Large intestine (tissue), 3 donors: Measurements from ENCODE around the gene NUAK1. TPM values are rescaled to one million over a fixed set of nuclear protein-coding genes. Genes with fewer than 3 reads are reported as not detected.

Experiments used
- DNase-seq, 2 donors: peaks; one replicate each; pipeline versions ENCODE4 v3.0.0 to v3.0.0-alpha.2; 2013
- H3K27ac ChIP-seq: one replicate; pipeline ENCODE4 v1.5.1; 2013; ENCODE audit warnings: low read length
- H3K27me3 ChIP-seq: 2 replicates; pipeline ENCODE4 v1.6.1; 2013; ENCODE audit warnings: low read length; ENCODE audit not compliant: control insufficient read depth, insufficient read depth
- H3K36me3 ChIP-seq: 2 replicates; pipeline ENCODE4 v1.6.1; 2013; ENCODE audit warnings: low read length; ENCODE audit not compliant: control insufficient read depth, insufficient read depth
- H3K4me1 ChIP-seq: one replicate; pipeline ENCODE4 v1.6.1; 2013; ENCODE audit warnings: low read length; ENCODE audit not compliant: control insufficient read depth, insufficient read depth
- H3K4me3 ChIP-seq: one replicate; pipeline ENCODE4 v1.5.1; 2013; ENCODE audit warnings: low read length
- H3K9me3 ChIP-seq: one replicate; pipeline ENCODE4 v1.6.1; 2013; ENCODE audit warnings: mild to moderate bottlenecking, low read depth, low read length, moderate library complexity; ENCODE audit not compliant: control insufficient read depth
- WGBS: methylation state at CpG from one replicate; pipeline ENCODE4 v1.1.5; 2013; ENCODE audit warnings: low lambda C conversion rate; ENCODE audit not compliant: insufficient coverage; 5-methylcytosine and 5-hydroxymethylcytosine counted together
- polyA plus RNA-seq: library from polyadenylated mRNA; unstranded; fragments of 120-200 nt; gene quantifications from one replicate; pipeline ENCODE4 v1.2.1, GENCODE V29; 2013

The NUAK1 gene
- polyA plus RNA-seq, 1 donor = 3.1 TPM

DNA sequence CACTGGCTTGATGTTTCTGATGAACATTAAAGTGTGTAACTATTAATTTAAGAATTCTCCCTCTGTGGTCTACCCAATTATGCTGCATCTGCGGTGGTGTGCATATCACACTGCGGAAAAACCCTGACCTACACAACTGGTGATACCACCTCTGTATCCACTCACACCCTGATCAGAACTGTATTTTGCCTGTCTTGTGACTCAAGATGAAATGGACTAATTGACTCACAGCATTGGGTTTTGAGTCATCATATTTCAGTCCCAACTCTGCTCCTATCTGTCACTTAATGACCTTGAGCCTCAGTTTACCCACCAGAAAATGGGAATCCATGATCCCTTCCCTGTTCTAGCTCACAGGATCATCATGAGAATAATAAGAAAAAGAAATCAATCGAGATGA lies 65.6 kb downstream of the NUAK1 start:
- no CpG with 5 or more reads among the region's 3 CpGs for WGBS
- Histone ChIP-seq H3K27ac (no peak overlapping the region), H3K9me3 (no peaks in the 10 kb centered on the region), H3K36me3 (no peaks in the 10 kb centered on the region), H3K4me1 (peaks cover 4% of the 10 kb centered on the region), H3K27me3 (no peaks in the 10 kb centered on the region), H3K4me3 (no peak overlapping the region)
- DNase-seq = no peak

DNA sequence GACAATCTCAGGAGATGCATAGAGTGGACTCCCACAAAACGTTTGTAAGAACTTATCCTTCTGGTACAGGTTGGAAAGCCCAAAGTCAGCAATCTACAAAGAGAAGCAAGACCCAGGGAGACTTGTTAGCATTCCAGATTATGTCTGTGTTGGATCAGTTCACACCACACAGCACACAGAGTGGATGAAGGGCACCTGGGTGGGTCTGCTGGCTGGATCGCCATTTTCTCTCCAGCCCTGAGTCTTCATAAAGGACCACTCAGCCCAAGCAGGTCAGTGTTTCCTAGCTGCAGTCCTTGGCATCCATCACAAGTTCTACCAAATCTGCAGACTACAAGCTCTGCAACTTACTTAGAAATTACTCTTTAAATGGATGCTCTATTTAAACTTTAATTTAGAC lies 66.0 kb downstream of the NUAK1 start:
- H3K9me3 ChIP-seq = no peaks in the 10 kb centered on the region
- H3K27ac ChIP-seq = no peak overlapping the region
- H3K27me3 ChIP-seq = no peaks in the 10 kb centered on the region
- no peak for DNase-seq
- peaks cover 4% of the 10 kb centered on the region for H3K4me1 ChIP-seq
- WGBS = no CpG with 5 or more reads among the region's 2 CpGs
- H3K4me3 ChIP-seq = no peak overlapping the region
- no peaks in the 10 kb centered on the region for H3K36me3 ChIP-seq

DNA sequence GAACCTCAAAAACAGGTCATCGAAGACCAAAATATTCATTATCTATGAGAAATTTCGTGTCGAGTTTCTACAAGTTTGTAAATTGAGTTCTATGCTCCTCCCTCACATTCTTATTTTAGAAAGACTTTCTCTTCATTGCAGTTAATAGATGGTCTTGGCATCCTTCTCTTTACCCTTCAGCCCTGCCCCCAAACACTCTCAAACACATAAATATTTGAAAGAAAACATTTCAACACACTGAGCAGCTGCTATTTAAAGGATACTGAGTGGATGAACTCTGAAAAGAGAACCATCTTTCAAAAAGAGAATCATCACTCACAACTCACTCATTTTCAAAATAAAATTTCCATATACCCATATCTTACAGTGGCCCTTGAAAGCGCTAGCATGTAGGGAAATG lies 67.1 kb downstream of the NUAK1 start:
- DNase-seq = no peak
- Histone ChIP-seq H3K9me3 (no peaks in the 10 kb centered on the region), H3K27ac (no peak overlapping the region), H3K4me1 (peaks cover 4% of the 10 kb centered on the region), H3K27me3 (no peaks in the 10 kb centered on the region), H3K4me3 (no peak overlapping the region), H3K36me3 (peaks cover 5% of the 10 kb centered on the region)
- WGBS = 100% methylated on average over 1 of the region's 4 CpGs

GRCh38 chr12:106070611-106071010 lies 68.1 kb downstream of the NUAK1 start:
- Histone ChIP-seq H3K27ac (no peak overlapping the region), H3K9me3 (no peaks in the 10 kb centered on the region), H3K36me3 (peaks cover 5% of the 10 kb centered on the region), H3K4me3 (no peak overlapping the region), H3K27me3 (no peaks in the 10 kb centered on the region), H3K4me1 (peaks cover 4% of the 10 kb centered on the region)
- DNase-seq = no peak
- WGBS = no CpG with 5 or more reads among the region's 6 CpGs

- 43% methylated on average over 1 of the region's 1 CpG for WGBS
- H3K4me3 ChIP-seq = no peak overlapping the region
- no peak overlapping the region for H3K27ac ChIP-seq
- no peaks in the 10 kb centered on the region for H3K27me3 ChIP-seq
- H3K4me1 ChIP-seq = peaks cover 4% of the 10 kb centered on the region
- peaks cover 5% of the 10 kb centered on the region for H3K36me3 ChIP-seq
- no peak for DNase-seq
- no peaks in the 10 kb centered on the region for H3K9me3 ChIP-seq
Observed at GRCh38 chr12:106070147-106070546, 68.6 kb downstream of the NUAK1 start.

DNA sequence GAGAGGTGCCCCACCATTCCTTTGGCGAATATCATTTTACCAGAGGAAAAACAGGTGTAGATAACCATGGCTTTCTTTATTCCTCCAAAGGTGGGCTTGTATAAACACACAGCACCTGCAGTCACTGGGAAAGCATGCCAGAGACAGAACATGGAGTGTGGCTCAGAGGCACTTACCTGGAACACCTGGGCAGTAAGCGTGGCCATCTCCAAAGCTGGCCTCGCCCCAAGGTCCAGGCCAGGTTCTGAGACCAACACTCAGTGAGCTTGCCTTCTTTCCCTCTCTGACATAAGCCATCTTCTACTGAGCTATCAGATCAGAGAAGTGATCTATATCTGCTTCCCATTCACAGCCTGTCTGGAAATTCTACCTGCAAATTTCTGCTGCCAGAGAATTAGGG lies 70.5 kb downstream of the NUAK1 start:
- Histone ChIP-seq H3K4me1 (no peaks in the 10 kb centered on the region), H3K27ac (no peak overlapping the region), H3K36me3 (peaks cover 5% of the 10 kb centered on the region), H3K27me3 (no peaks in the 10 kb centered on the region), H3K9me3 (no peaks in the 10 kb centered on the region), H3K4me3 (no peak overlapping the region)
- no peak for DNase-seq
- WGBS = no CpG with 5 or more reads among the region's 3 CpGs

DNA sequence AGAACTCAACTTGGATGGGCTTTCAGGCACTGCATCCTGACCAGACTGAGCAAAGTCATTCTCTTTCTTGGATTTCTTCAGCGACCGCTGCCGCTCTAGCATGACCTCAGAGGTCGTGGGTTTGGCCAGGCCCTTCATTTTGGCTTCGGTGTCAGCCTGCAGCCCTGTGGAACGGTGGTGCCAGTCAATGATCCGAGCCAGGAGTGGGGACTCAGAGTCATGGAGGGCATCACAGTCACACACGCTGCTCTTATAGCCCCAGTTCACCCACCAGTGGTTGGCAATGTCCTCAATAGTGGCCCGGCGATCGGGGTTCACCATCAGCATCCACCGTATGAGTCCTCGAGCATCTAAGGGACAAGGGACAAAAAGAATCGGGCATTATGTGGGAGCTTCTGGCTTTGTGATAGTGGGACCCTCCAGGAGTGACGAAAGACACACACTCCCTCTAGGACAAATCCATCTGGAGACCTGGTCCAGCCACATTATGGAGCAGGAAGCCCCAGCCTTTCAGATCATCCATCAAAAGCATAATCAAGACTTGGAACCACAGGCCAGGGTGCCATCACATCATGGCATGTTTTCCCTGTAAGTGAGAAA lies 71.0 kb downstream of the NUAK1 start:
- H3K36me3 ChIP-seq = peaks cover 5% of the 10 kb centered on the region
- H3K4me1 ChIP-seq = no peaks in the 10 kb centered on the region
- H3K9me3 ChIP-seq = no peaks in the 10 kb centered on the region
- DNase-seq = no peak
- H3K4me3 ChIP-seq = no peak overlapping the region
- no peak overlapping the region for H3K27ac ChIP-seq
- no CpG with 5 or more reads among the region's 15 CpGs for WGBS
- no peaks in the 10 kb centered on the region for H3K27me3 ChIP-seq

DNA sequence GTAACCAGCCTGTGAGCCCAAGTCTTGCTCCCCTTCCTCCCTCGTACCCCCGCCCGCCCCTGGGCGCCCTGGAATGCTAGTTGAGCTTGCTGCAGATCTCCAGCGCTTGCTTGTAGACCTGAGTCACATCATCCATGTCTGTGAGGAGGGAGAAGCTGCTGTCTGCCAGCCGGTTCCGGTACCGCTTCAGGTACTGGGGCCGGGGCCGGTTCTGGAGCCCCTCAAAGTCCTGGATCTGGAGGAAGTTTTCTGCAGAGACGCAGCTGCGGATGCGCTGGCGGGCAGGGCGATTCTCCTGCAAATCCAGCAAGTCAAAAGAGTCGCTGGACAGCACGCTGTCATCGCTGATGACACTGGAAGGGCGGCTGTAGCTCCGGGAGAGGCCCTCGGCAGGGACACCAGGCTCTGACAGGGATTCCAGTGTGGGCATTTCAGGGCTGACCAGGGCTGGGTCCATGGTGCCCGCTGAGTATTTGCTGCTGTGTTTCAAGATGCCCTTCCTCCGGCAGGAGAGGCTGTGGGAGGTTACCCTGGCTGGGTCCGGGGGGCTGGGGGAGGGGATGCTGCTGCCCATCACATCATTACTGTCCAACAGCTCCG lies 71.9 kb downstream of the NUAK1 start:
- DNase-seq = no peak
- 100% methylated on average over 4 of the region's 25 CpGs for WGBS
- Histone ChIP-seq H3K4me1 (no peaks in the 10 kb centered on the region), H3K4me3 (no peak overlapping the region), H3K27me3 (no peaks in the 10 kb centered on the region), H3K36me3 (peaks cover 5% of the 10 kb centered on the region), H3K27ac (no peak overlapping the region), H3K9me3 (no peaks in the 10 kb centered on the region)

DNA sequence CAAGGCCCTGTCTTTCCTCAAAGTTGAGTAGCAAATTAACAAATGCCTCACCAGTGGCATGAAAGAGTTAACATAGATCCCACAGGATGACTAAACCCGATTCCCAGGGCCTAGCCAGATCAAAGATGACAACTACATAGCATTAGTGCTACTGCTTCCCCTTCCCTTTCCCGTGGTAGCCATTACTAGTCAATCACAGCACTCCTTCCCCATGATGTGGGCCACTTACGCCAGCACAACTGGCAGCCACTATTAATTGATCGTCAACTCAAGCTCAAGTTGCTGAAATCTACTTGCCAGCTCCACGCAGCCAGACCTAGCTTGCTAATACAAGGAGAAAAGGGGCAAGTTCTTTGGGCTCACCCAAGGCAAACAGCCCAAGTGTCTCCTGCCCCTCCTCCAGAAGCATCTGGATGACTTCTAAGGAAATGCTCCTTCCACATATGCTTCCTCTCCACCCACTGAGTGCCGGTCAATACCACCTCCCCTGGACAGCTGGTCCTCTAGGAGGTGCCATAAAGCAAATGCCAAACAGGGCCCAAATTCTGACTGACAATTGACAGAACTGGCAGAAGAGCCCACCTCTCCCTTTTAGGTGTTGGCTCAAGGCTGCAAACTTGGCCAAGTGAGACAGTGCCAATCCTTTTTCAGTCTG lies 72.6 kb downstream of the NUAK1 start:
- WGBS = no CpG with 5 or more reads among the region's 6 CpGs

GRCh38 chr12:106065506-106065905 lies 73.2 kb downstream of the NUAK1 start:
- Histone ChIP-seq H3K4me1 (no peaks in the 10 kb centered on the region), H3K27me3 (no peaks in the 10 kb centered on the region), H3K27ac (no peak overlapping the region), H3K4me3 (no peak overlapping the region), H3K36me3 (peaks cover 5% of the 10 kb centered on the region), H3K9me3 (no peaks in the 10 kb centered on the region)
- no peak for DNase-seq
- no CpG with 5 or more reads among the region's 1 CpG for WGBS

More for the DNA sequence above, 72.6 kb downstream of the NUAK1 start:
- H3K27me3 ChIP-seq = no peaks in the 10 kb centered on the region
- no peak overlapping the region for H3K27ac ChIP-seq
- no peak overlapping the region for H3K4me3 ChIP-seq
- peaks cover 5% of the 10 kb centered on the region for H3K36me3 ChIP-seq
- H3K4me1 ChIP-seq = no peaks in the 10 kb centered on the region
- H3K9me3 ChIP-seq = no peaks in the 10 kb centered on the region
- no peak for DNase-seq

- Histone ChIP-seq H3K36me3 (peaks cover 5% of the 10 kb centered on the region), H3K4me3 (no peak overlapping the region), H3K4me1 (no peaks in the 10 kb centered on the region), H3K27ac (no peak overlapping the region), H3K9me3 (no peaks in the 10 kb centered on the region), H3K27me3 (no peaks in the 10 kb centered on the region)
- no peak for DNase-seq
- WGBS = no CpG with 5 or more reads among the region's 2 CpGs
Observed at GRCh38 chr12:106064721-106065021, 74.1 kb downstream of the NUAK1 start.
